Measurements from ENCODE around the gene AMDHD2.
"Not testable (repeated sequence)": the region's sequence is repeated elsewhere in the genome, so short reads cannot be mapped to it uniquely, and the experiment has no call there.

DNA sequence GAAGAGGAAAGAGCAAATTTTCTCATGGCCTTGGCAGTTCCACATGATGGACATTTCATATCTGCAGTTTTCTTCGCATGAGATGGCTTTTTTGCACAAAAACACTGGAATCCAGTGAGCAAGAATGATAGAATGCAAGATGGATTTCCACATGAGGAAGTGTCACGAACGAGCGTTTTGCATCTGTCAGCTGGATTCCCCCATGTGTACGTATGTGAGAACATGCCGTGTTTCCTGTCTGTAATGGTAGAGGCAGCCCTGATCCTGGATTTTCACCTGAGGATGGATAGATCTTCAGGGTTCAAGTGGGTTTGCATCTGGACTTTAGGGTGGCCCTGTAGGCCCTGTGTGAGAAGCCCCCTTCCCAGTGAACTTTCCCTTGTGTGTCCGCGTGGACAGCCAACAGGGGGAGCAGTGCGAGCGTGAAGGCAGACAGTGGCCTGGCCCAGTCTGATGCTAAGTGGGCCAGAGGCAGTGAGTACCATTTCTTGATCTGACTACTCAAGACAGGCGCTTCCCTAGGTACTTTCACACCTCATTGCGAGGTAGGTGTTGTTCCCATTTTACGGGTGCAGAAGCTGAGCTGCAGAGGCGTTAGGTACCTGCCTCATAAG, 19.8 kb downstream of the AMDHD2 start:
- TF ChIP-seq POLR2A, CTCF (IDR thresholded peaks at IDR 0.05): not testable (repeated sequence)
